ENCODE measurements around the gene UNC5B.

DNA sequence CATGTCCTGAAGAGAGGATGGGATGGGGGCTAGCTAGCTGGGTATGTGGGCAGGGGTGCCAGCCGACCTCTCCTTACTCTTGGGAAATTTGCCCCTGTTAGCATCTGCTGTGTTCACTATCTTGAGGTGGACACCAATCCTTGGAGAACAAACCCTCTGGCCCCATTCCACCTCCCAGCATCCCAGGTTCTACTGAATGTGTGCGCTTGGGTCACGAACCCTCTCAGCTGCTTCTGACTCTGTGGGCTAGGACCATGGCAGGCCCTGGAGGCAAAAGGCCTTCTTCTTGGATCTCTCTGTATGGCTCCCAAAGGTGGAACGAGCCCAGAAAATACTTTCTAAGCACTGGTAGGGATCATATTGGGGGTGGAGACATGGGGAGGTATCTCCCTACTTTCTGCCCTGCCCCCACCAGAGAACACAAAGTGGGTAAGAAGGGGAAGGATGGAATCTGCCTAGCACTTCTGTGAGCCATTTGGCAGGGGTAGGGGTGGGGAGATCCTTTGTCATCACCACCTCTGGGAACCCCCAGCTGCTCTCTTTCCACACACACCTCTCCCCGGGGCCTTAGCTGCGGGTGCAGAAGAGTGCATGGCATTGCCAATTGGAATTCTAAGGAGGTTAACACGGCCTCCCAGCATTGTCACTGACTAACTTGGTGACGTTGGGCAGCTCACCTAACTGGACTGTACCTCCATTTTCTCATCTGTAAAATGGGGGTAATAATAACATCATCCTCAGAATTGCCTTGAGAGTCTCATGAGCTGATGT is 7.7 kb downstream of the UNC5B start:
- TF ChIP-seq EZH2 (IDR thresholded peaks at IDR 0.05; ENCODE audit: insufficient read depth, poor library complexity, severe bottlenecking) (no peak), EZH2phosphoT487 (IDR thresholded peaks at IDR 0.05; ENCODE audit: insufficient read depth, low read depth) (no peak)
